Osteoblast (primary cell): ENCODE data around the gene PPM1G. TPM values are rescaled to one million over a fixed set of nuclear protein-coding genes. Genes with fewer than 3 reads are reported as not detected.
A peak's percentile ranks its signal among the peaks of the same experiment; 100 is the strongest.

Source experiments
- DNase-seq: peaks from one replicate; pipeline ENCODE4 v3.0.0; 2011; ENCODE audit warnings: low spot score, mixed read lengths; ENCODE audit not compliant: insufficient read length; ENCODE audit errors: missing footprints
- H2AFZ ChIP-seq: 2 replicates; pipeline ENCODE4 v1.6.0; 2011; ENCODE audit warnings: mild to moderate bottlenecking, low read length
- H3K27ac ChIP-seq: 2 replicates; pipeline ENCODE4 v1.5.1; 2011; ENCODE audit warnings: mild to moderate bottlenecking, low read depth, low read length, moderate library complexity
- H3K27me3 ChIP-seq: 2 replicates; pipeline ENCODE4 v1.6.0; 2012; ENCODE audit warnings: mild to moderate bottlenecking, control low read depth, inconsistent platforms, low read length, moderate library complexity; ENCODE audit not compliant: insufficient read depth
- H3K36me3 ChIP-seq: 2 replicates; pipeline ENCODE4 v1.5.1; 2011; ENCODE audit warnings: mild to moderate bottlenecking, low read length, control low read depth, moderate library complexity; ENCODE audit not compliant: insufficient read depth
- H3K4me1 ChIP-seq: 2 replicates; pipeline ENCODE4 v1.5.1; 2011; ENCODE audit warnings: mild to moderate bottlenecking, low read length, control low read depth, moderate library complexity; ENCODE audit not compliant: insufficient read depth
- H3K4me2 ChIP-seq: 2 replicates; pipeline ENCODE4 v1.6.0; 2011; ENCODE audit warnings: mild to moderate bottlenecking, low read length; ENCODE audit not compliant: insufficient read depth
- H3K4me3 ChIP-seq: fragments of 200-600 bp; sonication (generic); 3 replicates; pipeline ENCODE4 v1.5.1; 2012; ENCODE audit warnings: mild to moderate bottlenecking, low read length, inconsistent platforms; ENCODE audit not compliant: insufficient read depth
- H3K79me2 ChIP-seq: 2 replicates; pipeline ENCODE4 v1.6.0; 2012; ENCODE audit warnings: mild to moderate bottlenecking, low read length, control low read depth, inconsistent platforms; ENCODE audit not compliant: insufficient read depth
- H3K9me3 ChIP-seq: 2 replicates; pipeline ENCODE4 v1.5.1; 2011; ENCODE audit warnings: low read depth, low read length, control low read depth
- H4K20me1 ChIP-seq: 2 replicates; pipeline ENCODE4 v1.6.0; 2012; ENCODE audit warnings: mild to moderate bottlenecking, low read length, control low read depth; ENCODE audit not compliant: insufficient read depth
- CTCF ChIP-seq: IDR thresholded peaks from 2 replicates; pipeline ENCODE4 v1.5.1; 2011; ENCODE audit warnings: mild to moderate bottlenecking, low read depth, low read length, moderate library complexity; ENCODE audit errors: extremely low read depth
- total RNA-seq: library from RNA; depleted of rRNA; stranded (reverse); fragments of >200 nt; gene quantifications from 2 replicates; pipeline ENCODE4 v1.2.3, GENCODE V29; 2012

PPM1G gene
- total RNA-seq, 1 donor, result 65.5 TPM

- no peaks in the 10 kb centered on the region for H3K4me1 ChIP-seq
- no peak overlapping the region for H3K4me2 ChIP-seq
- H3K79me2 ChIP-seq, result peaks cover 99% of the 10 kb centered on the region
- H3K27me3 ChIP-seq, result no peaks in the 10 kb centered on the region
- no peaks in the 10 kb centered on the region for H3K9me3 ChIP-seq
- peaks cover 14% of the 10 kb centered on the region for H4K20me1 ChIP-seq
- DNase-seq, result no peak
- peaks cover 10% of the 10 kb centered on the region for H3K36me3 ChIP-seq
- H2AFZ ChIP-seq, result no peak overlapping the region
- H3K27ac ChIP-seq, result peak overlapping the region; percentile 1
- H3K4me3 ChIP-seq, result no peak overlapping the region
- no peak for TF ChIP-seq CTCF
These were observed 8.8 kb downstream of the PPM1G start for GRCh38 chr2:27400348-27401135.

GRCh38 chr2:27398962-27399361 lies 10.4 kb downstream of the PPM1G start:
- no peaks in the 10 kb centered on the region for H3K4me1 ChIP-seq
- H3K4me3 ChIP-seq, result no peak overlapping the region
- no peak overlapping the region for H3K4me2 ChIP-seq
- H3K79me2 ChIP-seq, result peaks cover 98% of the 10 kb centered on the region
- no peak for DNase-seq
- H3K27me3 ChIP-seq, result no peaks in the 10 kb centered on the region
- H3K36me3 ChIP-seq, result peaks cover 4% of the 10 kb centered on the region
- TF ChIP-seq CTCF, result no peak
- H3K27ac ChIP-seq, result no peak overlapping the region
- no peaks in the 10 kb centered on the region for H3K9me3 ChIP-seq
- peaks cover 14% of the 10 kb centered on the region for H4K20me1 ChIP-seq
- H2AFZ ChIP-seq, result no peak overlapping the region

GRCh38 chr2:27393225-27393624 lies 16.2 kb downstream of the PPM1G start:
- Histone ChIP-seq H2AFZ (no peak overlapping the region), H3K4me1 (no peaks in the 10 kb centered on the region), H4K20me1 (peaks cover 9% of the 10 kb centered on the region), H3K36me3 (peaks cover 5% of the 10 kb centered on the region), H3K79me2 (peaks cover 96% of the 10 kb centered on the region), H3K4me2 (no peak overlapping the region), H3K27me3 (no peaks in the 10 kb centered on the region), H3K9me3 (no peaks in the 10 kb centered on the region), H3K4me3 (no peak overlapping the region), H3K27ac (no peak overlapping the region)
- no peak for TF ChIP-seq CTCF
- no peak for DNase-seq

- Histone ChIP-seq H3K4me2 (no peak overlapping the region), H3K27ac (no peak overlapping the region), H4K20me1 (peaks cover 13% of the 10 kb centered on the region), H3K4me3 (no peak overlapping the region), H3K4me1 (no peaks in the 10 kb centered on the region), H3K36me3 (peaks cover 8% of the 10 kb centered on the region), H3K27me3 (no peaks in the 10 kb centered on the region), H2AFZ (no peak overlapping the region), H3K79me2 (peaks cover 81% of the 10 kb centered on the region), H3K9me3 (no peaks in the 10 kb centered on the region)
- DNase-seq, result no peak
- no peak for TF ChIP-seq CTCF
These were observed 18.3 kb downstream of the PPM1G start for GRCh38 chr2:27390822-27391679.
